Body of pancreas (tissue), 4 donors: ENCODE measurements around the gene GSTO2.

Experiments
- POLR2A ChIP-seq, 3 donors: fragments of 450-650 bp; IDR thresholded peaks; one replicate each; pipeline ENCODE4 v1.6.1; 2016; ENCODE audit warnings: antibody characterized with exemption in 3 of 3, mild to moderate bottlenecking in 2 of 3
- TF ChIP-seq, protein P1 (sequence below), 7 experiments: fragments of 450-650 bp in 4 of 7; fragments of 200-600 bp in 3 of 7; sonication (generic) in 3 of 7; IDR thresholded peaks; one replicate each; pipeline ENCODE4 v1.5.1; 2016 to 2019; ENCODE audit warnings: antibody characterized with exemption in 7 of 7

DNA sequence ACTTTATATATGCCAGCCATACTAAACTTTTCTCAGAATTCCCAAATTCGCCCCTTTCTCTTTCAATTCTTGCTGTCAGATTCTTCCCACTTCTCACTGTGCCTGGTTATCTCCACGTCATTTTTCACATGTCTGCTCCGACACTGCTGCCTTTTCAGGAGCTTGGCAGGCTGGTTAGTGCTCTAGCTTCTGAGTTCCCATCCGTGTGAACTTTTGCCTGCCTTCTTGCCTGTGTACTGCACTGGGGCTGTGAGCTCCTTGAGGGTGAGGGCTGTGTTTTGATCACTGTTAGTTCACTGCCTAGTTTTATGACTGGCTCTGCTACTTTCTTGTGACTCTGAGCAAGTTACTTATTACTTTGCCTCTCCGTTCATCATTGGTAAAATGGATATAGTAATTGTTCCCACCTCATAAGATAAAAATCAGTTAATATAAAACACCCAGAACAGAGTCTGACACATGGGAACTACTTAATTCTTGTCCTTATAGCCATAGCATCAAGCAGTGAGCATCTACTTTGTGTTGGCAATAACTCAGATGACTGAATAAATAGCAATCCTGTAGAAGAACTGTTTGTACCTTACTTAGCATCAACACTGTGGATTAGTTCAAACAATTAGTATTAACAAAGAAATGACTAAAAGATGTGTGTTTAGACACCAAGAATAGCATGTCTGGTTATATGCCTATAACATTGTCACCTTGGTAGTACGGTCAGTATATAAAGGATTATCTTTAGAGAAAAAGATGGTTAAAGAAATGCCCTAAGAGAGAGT lies 8.8 kb upstream of the GSTO2 start:
- no peak for TF ChIP-seq POLR2A (IDR thresholded peaks at IDR 0.05)
- TF ChIP-seq, protein P1, sequence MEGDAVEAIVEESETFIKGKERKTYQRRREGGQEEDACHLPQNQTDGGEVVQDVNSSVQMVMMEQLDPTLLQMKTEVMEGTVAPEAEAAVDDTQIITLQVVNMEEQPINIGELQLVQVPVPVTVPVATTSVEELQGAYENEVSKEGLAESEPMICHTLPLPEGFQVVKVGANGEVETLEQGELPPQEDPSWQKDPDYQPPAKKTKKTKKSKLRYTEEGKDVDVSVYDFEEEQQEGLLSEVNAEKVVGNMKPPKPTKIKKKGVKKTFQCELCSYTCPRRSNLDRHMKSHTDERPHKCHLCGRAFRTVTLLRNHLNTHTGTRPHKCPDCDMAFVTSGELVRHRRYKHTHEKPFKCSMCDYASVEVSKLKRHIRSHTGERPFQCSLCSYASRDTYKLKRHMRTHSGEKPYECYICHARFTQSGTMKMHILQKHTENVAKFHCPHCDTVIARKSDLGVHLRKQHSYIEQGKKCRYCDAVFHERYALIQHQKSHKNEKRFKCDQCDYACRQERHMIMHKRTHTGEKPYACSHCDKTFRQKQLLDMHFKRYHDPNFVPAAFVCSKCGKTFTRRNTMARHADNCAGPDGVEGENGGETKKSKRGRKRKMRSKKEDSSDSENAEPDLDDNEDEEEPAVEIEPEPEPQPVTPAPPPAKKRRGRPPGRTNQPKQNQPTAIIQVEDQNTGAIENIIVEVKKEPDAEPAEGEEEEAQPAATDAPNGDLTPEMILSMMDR (IDR thresholded peaks at IDR 0.05), result no peak
